GM12892 (cell line): ENCODE measurements around the gene EXOC6.

Experiments
- POLR2AphosphoS5 ChIP-seq: IDR thresholded peaks from 2 replicates; pipeline ENCODE4 v1.6.1; 2011; ENCODE audit warnings: low read depth, low read length, control low read depth
- TAF1 ChIP-seq: IDR thresholded peaks from 2 replicates; pipeline ENCODE4 v1.6.1; 2011; ENCODE audit warnings: low read depth, mild to moderate bottlenecking, control low read depth, low read length, borderline replicate concordance

DNA sequence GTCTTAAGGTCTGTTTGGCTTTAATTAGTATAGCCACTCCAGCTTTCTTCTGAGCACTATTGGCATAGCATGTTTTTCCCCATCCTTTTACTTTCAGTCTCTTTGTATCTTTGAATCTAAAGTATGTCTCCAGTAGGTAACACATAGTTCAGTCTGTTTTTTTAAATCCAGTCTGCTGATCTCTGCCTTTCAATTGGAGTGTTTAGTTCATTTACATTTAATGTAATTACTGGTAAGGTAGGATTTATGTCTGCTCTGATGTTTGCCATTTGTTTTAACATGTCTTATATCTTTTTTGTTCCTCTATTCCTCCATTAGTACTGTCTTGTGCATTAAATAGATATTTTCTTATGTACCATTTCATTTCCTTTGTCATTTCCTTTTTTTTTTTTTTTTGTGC lies 72.5 kb downstream of the EXOC6 start:
- TF ChIP-seq TAF1 (no peak), POLR2AphosphoS5 (no peak)
